HepG2 (cell line): ENCODE results near the gene ATAD1. TPM values are rescaled to one million over a fixed set of nuclear protein-coding genes. Genes with fewer than 3 reads are reported as not detected.

Experiments
- AFF4 ChIP-seq: sonication (generic); formaldehyde crosslinking; IDR thresholded peaks from 2 replicates; pipeline ENCODE4 v1.4.0; 2020; ENCODE audit warnings: missing genetic modification reagents
- GATAD2A ChIP-seq: IDR thresholded peaks from 2 replicates; pipeline ENCODE4 v1.6.1; 2016
- HNF4A ChIP-seq: sonication (generic); formaldehyde crosslinking; IDR thresholded peaks from 2 replicates; pipeline ENCODE4 v1.4.0; 2020; ENCODE audit warnings: missing genetic modification reagents
- NFYB ChIP-seq: sonication (generic); formaldehyde crosslinking; IDR thresholded peaks from 2 replicates; pipeline ENCODE4 v1.4.0; 2020; ENCODE audit warnings: missing genetic modification reagents
- RARG ChIP-seq: sonication (generic); formaldehyde crosslinking; IDR thresholded peaks from 2 replicates; pipeline ENCODE4 v1.4.0; 2020; ENCODE audit warnings: low read depth, mild to moderate bottlenecking, missing genetic modification reagents
- TBX3 ChIP-seq: fragments of 450-650 bp; IDR thresholded peaks from 2 replicates; pipeline ENCODE4 v1.6.1; 2017; ENCODE audit warnings: antibody characterized with exemption, mild to moderate bottlenecking, inconsistent platforms, borderline replicate concordance
- ZHX2 ChIP-seq, 2 experiments: sonication (generic) in 1 of 2; formaldehyde crosslinking in 1 of 2; IDR thresholded peaks; 2 replicates each; pipeline versions ENCODE4 v1.6.1 to v1.9.0; 2014 to 2022; ENCODE audit warnings: antibody characterized with exemption in 1 of 2, borderline replicate concordance in 1 of 2, inconsistent platforms in 1 of 2, low read depth in 1 of 2, missing genetic modification reagents in 1 of 2
- ZNF282 ChIP-seq: fragments of 450-650 bp; IDR thresholded peaks from 2 replicates; pipeline ENCODE4 v1.6.1; 2018; ENCODE audit not compliant: partially characterized antibody
- ZNF362 ChIP-seq: sonication (generic); formaldehyde crosslinking; IDR thresholded peaks from 2 replicates; pipeline ENCODE4 v1.4.0; 2020; ENCODE audit warnings: missing genetic modification reagents, mild to moderate bottlenecking, borderline replicate concordance
- ZNF678 ChIP-seq: sonication (generic); formaldehyde crosslinking; IDR thresholded peaks from 2 replicates; pipeline ENCODE4 v1.4.0; 2020; ENCODE audit warnings: mild to moderate bottlenecking, missing genetic modification reagents
- polyA plus RNA-seq, 8 experiments: library from polyadenylated mRNA; depleted of rRNA in 3 of 8; stranded (reverse) in 7 of 8; unstranded in 1 of 8; fragments of >200 nt; fragmentation: Illumina TruSeq in 4 of 8; extraction: Trizol in 4 of 8; gene quantifications; 2 replicates each; pipeline versions ENCODE4 v1.2.1 to v1.2.3, GENCODE V29; 2011 to 2016; ENCODE audit warnings: low read depth in 4 of 8, missing spikeins in 1 of 8, mixed read lengths in 1 of 8; ENCODE audit not compliant: insufficient read depth in 1 of 8
- total RNA-seq, 5 experiments: library from RNA; depleted of rRNA; stranded (reverse); fragments of >200 nt; fragmentation: Illumina TruSeq; extraction: Trizol; gene quantifications; 2 replicates each; pipeline ENCODE4 v1.2.3, GENCODE V29; 2016; ENCODE audit warnings: low read depth in 1 of 5

Gene ATAD1
- total and polyA plus RNA-seq, 2 of the 13 experiments (the other 11 are each of a cell fraction or from before 2014, with no cell fraction given) = 14.9 to 28.2 TPM

GRCh38 chr10:87763086-87763861 lies 54.8 kb downstream of the ATAD1 start (continued):
- TF ChIP-seq ZHX2 (IDR thresholded peaks at IDR 0.05; ENCODE audit: low read depth) (no peak), ZHX2 (CRISPR knock-in tag; IDR thresholded peaks at IDR 0.05; ENCODE audit: borderline replicate concordance) (no peak), ZNF282 (no peak), ZNF678 (CRISPR knock-in tag) (no peak), HNF4A (CRISPR knock-in tag) (peak; percentile 48), AFF4 (CRISPR knock-in tag) (no peak), RARG (CRISPR knock-in tag) (no peak), TBX3 (no peak), NFYB (no peak), ZNF362 (peak; percentile 61; the same call in 1 of the 2 replicates), GATAD2A (0 out of 2 replicates have a peak, but pooled peaks have one; percentile 25)
